HCT116 (cell line): ENCODE results near the gene THSD4.

Experiments used
- CBX3 ChIP-seq: IDR thresholded peaks from 2 replicates; pipeline ENCODE4 v1.6.1; 2012; ENCODE audit warnings: low read depth
- EZH2 ChIP-seq: fragments of 200-600 bp; sonication (generic); IDR thresholded peaks from 2 replicates; pipeline ENCODE4 v1.6.1; 2017; ENCODE audit warnings: antibody characterized with exemption, mixed run types
- EZH2phosphoT487 ChIP-seq: fragments of 200-600 bp; IDR thresholded peaks from 2 replicates; pipeline ENCODE4 v1.6.1; 2018; ENCODE audit warnings: antibody characterized with exemption, borderline replicate concordance
- FOSL1 ChIP-seq: IDR thresholded peaks from 2 replicates; pipeline ENCODE4 v1.6.1; 2012; ENCODE audit warnings: low read depth
- POLR2A ChIP-seq: IDR thresholded peaks from 2 replicates; pipeline ENCODE4 v1.7.0; 2011; ENCODE audit warnings: borderline replicate concordance; ENCODE audit not compliant: insufficient read depth, insufficient read length; ENCODE audit errors: extremely low read depth
- SP1 ChIP-seq: IDR thresholded peaks from 2 replicates; pipeline ENCODE4 v1.6.1; 2012; ENCODE audit warnings: low read depth
- ZFX ChIP-seq: fragments of 450-650 bp; IDR thresholded peaks from 2 replicates; pipeline ENCODE4 v1.6.1; 2017
- TF ChIP-seq, protein P1 (sequence below), 3 experiments: fragments of 200-600 bp in 1 of 3; sonication (generic) in 1 of 3; IDR thresholded peaks in 2 of 3; conservative IDR thresholded peaks in 1 of 3; 2 replicates each; pipeline ENCODE4 v1.5.1; 2012 to 2017; ENCODE audit warnings: low read depth in 2 of 3, low read length in 2 of 3, antibody characterized with exemption in 1 of 3, borderline replicate concordance in 1 of 3, control low read depth in 1 of 3, mild to moderate bottlenecking in 1 of 3, mixed read lengths in 1 of 3, mixed run types in 1 of 3, moderate library complexity in 1 of 3; ENCODE audit not compliant: insufficient read depth in 1 of 3
- TF ChIP-seq, protein P2 (sequence below): IDR thresholded peaks from 2 replicates; pipeline ENCODE4 v1.6.1; 2012; ENCODE audit warnings: low read depth

DNA sequence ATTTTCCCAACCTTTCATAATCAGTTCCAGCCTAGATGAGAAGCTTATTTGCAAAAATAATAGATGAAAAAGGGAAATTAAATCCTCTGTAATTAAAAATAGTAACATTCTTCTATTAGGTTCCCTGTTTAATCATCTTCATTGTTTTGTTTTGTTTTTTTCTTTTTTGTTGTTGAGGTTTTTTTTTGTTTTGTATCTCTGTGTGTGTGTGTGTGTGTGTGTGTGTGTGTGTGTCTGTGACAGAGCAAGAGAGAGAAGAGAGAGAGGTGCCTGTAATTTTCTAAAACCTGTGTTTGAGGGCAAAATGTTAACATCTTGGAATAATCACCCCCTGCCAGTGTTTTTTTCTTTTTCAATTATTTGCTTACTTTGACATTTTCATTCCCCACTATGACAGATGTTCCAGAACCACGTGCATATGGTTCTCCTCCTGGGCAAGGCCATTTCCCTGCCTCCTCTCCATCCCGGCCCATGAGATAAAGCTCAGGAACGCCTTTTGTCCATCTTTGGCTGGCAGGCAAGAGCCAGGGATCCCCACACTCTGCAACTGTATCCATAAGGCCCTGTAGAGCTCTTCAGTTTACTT, 573.3 kb downstream of the THSD4 start:
- TF ChIP-seq, protein P1, sequence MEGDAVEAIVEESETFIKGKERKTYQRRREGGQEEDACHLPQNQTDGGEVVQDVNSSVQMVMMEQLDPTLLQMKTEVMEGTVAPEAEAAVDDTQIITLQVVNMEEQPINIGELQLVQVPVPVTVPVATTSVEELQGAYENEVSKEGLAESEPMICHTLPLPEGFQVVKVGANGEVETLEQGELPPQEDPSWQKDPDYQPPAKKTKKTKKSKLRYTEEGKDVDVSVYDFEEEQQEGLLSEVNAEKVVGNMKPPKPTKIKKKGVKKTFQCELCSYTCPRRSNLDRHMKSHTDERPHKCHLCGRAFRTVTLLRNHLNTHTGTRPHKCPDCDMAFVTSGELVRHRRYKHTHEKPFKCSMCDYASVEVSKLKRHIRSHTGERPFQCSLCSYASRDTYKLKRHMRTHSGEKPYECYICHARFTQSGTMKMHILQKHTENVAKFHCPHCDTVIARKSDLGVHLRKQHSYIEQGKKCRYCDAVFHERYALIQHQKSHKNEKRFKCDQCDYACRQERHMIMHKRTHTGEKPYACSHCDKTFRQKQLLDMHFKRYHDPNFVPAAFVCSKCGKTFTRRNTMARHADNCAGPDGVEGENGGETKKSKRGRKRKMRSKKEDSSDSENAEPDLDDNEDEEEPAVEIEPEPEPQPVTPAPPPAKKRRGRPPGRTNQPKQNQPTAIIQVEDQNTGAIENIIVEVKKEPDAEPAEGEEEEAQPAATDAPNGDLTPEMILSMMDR (IDR thresholded peaks at IDR 0.05 in 2 of 3, conservative IDR thresholded peaks at IDR 0.05 in 1 of 3; ENCODE audit: borderline replicate concordance in 1 of 3, insufficient read depth in 1 of 3, low read depth in 2 of 3, low read length in 2 of 3): no peak
- TF ChIP-seq ZFX (no peak), EZH2phosphoT487 (no peak), CBX3 (no peak), FOSL1 (no peak), SP1 (no peak), EZH2 (no peak), POLR2A (no peak)
- TF ChIP-seq, protein P2, sequence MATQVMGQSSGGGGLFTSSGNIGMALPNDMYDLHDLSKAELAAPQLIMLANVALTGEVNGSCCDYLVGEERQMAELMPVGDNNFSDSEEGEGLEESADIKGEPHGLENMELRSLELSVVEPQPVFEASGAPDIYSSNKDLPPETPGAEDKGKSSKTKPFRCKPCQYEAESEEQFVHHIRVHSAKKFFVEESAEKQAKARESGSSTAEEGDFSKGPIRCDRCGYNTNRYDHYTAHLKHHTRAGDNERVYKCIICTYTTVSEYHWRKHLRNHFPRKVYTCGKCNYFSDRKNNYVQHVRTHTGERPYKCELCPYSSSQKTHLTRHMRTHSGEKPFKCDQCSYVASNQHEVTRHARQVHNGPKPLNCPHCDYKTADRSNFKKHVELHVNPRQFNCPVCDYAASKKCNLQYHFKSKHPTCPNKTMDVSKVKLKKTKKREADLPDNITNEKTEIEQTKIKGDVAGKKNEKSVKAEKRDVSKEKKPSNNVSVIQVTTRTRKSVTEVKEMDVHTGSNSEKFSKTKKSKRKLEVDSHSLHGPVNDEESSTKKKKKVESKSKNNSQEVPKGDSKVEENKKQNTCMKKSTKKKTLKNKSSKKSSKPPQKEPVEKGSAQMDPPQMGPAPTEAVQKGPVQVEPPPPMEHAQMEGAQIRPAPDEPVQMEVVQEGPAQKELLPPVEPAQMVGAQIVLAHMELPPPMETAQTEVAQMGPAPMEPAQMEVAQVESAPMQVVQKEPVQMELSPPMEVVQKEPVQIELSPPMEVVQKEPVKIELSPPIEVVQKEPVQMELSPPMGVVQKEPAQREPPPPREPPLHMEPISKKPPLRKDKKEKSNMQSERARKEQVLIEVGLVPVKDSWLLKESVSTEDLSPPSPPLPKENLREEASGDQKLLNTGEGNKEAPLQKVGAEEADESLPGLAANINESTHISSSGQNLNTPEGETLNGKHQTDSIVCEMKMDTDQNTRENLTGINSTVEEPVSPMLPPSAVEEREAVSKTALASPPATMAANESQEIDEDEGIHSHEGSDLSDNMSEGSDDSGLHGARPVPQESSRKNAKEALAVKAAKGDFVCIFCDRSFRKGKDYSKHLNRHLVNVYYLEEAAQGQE: no peak
